AG04449 (cell line): Measurements from ENCODE around the gene SSTR4.

Experiments used
- CTCF ChIA-PET: fragments of 350-600 bp; formaldehyde crosslinking; extraction: SDS; loops from one replicate; lab custom pipeline; 2021; ENCODE audit warnings: antibody characterized with exemption; lab: Yijun Ruan, JAX
- POLR2A ChIA-PET: fragments of 400-600, 350-600 bp; formaldehyde crosslinking; extraction: SDS; loops from one replicate; lab custom pipeline; 2020; ENCODE audit warnings: antibody characterized with exemption, inconsistent platforms; lab: Yijun Ruan, JAX
- DNase-seq: peaks from one replicate; pipeline ENCODE4 v3.0.0-alpha.2; 2010; ENCODE audit warnings: low read depth, low spot score
- H3K4me3 ChIP-seq: 2 replicates; pipeline ENCODE4 v1.5.1; 2011; ENCODE audit warnings: low read depth, mild to moderate bottlenecking, control low read depth, low read length
- CTCF ChIP-seq: IDR thresholded peaks from one replicate; pipeline ENCODE4 v1.5.1; 2011; ENCODE audit warnings: mild to moderate bottlenecking, moderate library complexity, low read length, control low read depth, inconsistent platforms; ENCODE audit not compliant: insufficient read depth; ENCODE audit errors: missing control alignments

SSTR4 gene

GRCh38 chr20:23035731-23036130, 619 bp downstream of the SSTR4 start:
- CTCF ChIA-PET, result no interaction called here
- no peak for DNase-seq
- no peak overlapping the region for H3K4me3 ChIP-seq
- POLR2A ChIA-PET, result no interaction called here
- no peak for TF ChIP-seq CTCF

- no peak for DNase-seq
- H3K4me3 ChIP-seq, result no peak overlapping the region
- ChIA-PET CTCF (no interaction called here), POLR2A (no interaction called here)
- no peak for TF ChIP-seq CTCF
Observed at GRCh38 chr20:23036371-23036770, 1.3 kb downstream of the SSTR4 start.

GRCh38 chr20:23037017-23037481, 1.9 kb downstream of the SSTR4 start:
- TF ChIP-seq CTCF, result no peak
- ChIA-PET CTCF (interaction anchor here (0.9 kb wide), 1 partner anchor 198 kb away, joined by 4 read pairs; no protein-coding TSS in a partner anchor), POLR2A (no interaction called here)
- no peak for DNase-seq
- no peak overlapping the region for H3K4me3 ChIP-seq

- H3K4me3 ChIP-seq, result no peak overlapping the region
- POLR2A ChIA-PET, result no interaction called here
- CTCF ChIA-PET, result no interaction called here
- TF ChIP-seq CTCF, result no peak
- no peak for DNase-seq
Observed at GRCh38 chr20:23039136-23039875, 4.2 kb downstream of the SSTR4 start.

DNA sequence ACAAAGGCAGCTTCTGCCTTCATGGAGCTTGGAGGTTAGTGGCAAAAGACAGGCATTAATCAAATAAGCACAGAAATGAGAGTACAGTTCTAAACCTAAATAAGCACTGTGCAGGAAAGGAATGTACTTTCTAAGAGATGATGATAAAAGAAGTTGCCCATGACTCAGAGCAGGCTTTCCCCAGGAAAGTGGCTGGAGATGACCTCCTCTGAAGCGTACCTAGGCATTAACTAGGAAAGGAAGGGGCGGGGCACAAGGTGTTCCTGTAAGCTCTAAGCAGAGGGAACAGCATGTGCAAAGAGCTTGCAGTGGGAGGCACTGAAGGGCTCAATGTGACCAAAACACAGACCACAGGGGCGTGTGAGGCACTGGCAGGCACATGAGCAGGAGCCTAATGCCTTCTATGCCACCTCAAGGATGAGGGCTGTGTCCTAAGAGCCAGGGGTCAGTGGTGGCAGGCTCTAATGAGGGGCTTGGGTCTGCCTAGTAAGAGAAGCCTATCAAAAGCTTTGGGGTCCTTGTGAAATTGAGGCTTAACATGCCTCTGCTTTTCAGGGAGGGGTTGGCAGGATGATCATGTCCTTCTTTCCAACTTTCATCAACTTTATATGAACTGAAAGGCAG, 4.9 kb downstream of the SSTR4 start:
- no peak overlapping the region for H3K4me3 ChIP-seq
- TF ChIP-seq CTCF, result no peak
- CTCF ChIA-PET, result no interaction called here
- DNase-seq, result no peak
- POLR2A ChIA-PET, result no interaction called here

DNA sequence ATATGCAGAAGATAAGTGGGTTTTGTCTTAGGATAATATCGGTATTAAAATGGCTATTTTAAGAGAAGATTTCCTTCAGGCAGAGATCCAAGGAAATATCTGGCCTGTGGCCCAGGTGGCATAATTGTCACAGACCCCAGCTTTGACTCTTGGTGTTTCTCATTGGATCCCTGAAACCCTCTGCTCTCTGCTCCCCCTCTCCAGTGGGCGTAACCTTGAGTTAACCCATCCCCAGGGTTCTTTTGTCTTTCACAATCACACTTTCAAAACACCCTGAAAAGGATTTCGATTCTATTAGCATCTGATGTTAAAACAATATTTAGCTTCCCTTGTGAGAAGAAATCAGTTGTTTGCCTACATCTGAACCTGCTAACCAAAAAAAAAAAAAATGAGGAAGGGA, 7.2 kb downstream of the SSTR4 start:
- no peak for TF ChIP-seq CTCF
- CTCF ChIA-PET, result no interaction called here
- DNase-seq, result no peak
- H3K4me3 ChIP-seq, result no peak overlapping the region
- POLR2A ChIA-PET, result no interaction called here
